ENCODE data around the gene CUL4A. TPM values are rescaled to one million over a fixed set of nuclear protein-coding genes. Genes with fewer than 3 reads are reported as not detected.

Gene CUL4A
- total and polyA plus RNA-seq, 2 experiments from 2014 or later, result 67.3 to 197 TPM

GRCh38 chr13:113192902-113193301 lies 16.5 kb upstream of the CUL4A start:
- peaks cover 29% of the 10 kb centered on the region for H3F3A ChIP-seq (ENCODE audit: insufficient read depth)
- TF ChIP-seq EZH2phosphoT487 (IDR thresholded peaks at IDR 0.05; ENCODE audit: insufficient read depth, low read depth) (no peak), EZH2 (IDR thresholded peaks at IDR 0.05; ENCODE audit: insufficient read depth, poor library complexity, severe bottlenecking) (no peak)
- peaks cover 60% of the 10 kb centered on the region for H3K79me2 ChIP-seq (ENCODE audit: insufficient read depth)
- H3K27ac ChIP-seq, result peak overlapping the region; percentile 61
- no peak overlapping the region for H3K4me2 ChIP-seq (ENCODE audit: unreplicated experiment)
- H3K4me1 ChIP-seq (ENCODE audit: insufficient read depth), result peaks cover 16% of the 10 kb centered on the region
- H3K9me2 ChIP-seq (ENCODE audit: insufficient read depth), result no peaks in the 10 kb centered on the region
- no peaks in the 10 kb centered on the region for H3K9me3 ChIP-seq (ENCODE audit: low read depth)
- peak; percentile 91 for DNase-seq
- peaks cover 55% of the 10 kb centered on the region for H3K36me3 ChIP-seq (ENCODE audit: low read depth)
- 83 to 91% methylated on average over 2 of the region's 2 CpGs for WGBS, 2 experiments (ENCODE audit: low coverage in 1 of 2, low lambda C conversion rate in 2 of 2, missing lambda C conversion rate in 2 of 2)
- in situ Hi-C loops (cut with MboI), result no loop called here
- no peak overlapping the region for H3K9ac ChIP-seq
- H3K4me3 ChIP-seq, result no peak overlapping the region
- H4K20me1 ChIP-seq (ENCODE audit: insufficient read depth), result no peaks in the 10 kb centered on the region
- H3K27me3 ChIP-seq (replicated peaks; ENCODE audit: insufficient read depth), result no peaks in the 10 kb centered on the region
- no peak overlapping the region for H2AFZ ChIP-seq

- peaks cover 62% of the 10 kb centered on the region for H3K79me2 ChIP-seq (ENCODE audit: insufficient read depth)
- in situ Hi-C loops (cut with MboI), result no loop called here
- peaks cover 24% of the 10 kb centered on the region for H3F3A ChIP-seq (ENCODE audit: insufficient read depth)
- H3K27me3 ChIP-seq (replicated peaks; ENCODE audit: insufficient read depth), result no peaks in the 10 kb centered on the region
- no peak overlapping the region for H3K9ac ChIP-seq
- no peak overlapping the region for H3K27ac ChIP-seq
- DNase-seq, result no peak
- no peak overlapping the region for H3K4me2 ChIP-seq (ENCODE audit: unreplicated experiment)
- WGBS, 2 experiments (ENCODE audit: low coverage in 1 of 2, low lambda C conversion rate in 2 of 2, missing lambda C conversion rate in 2 of 2), result 91% methylated on average over 4 to 6 of the region's 6 CpGs
- H3K36me3 ChIP-seq (ENCODE audit: low read depth), result peaks cover 59% of the 10 kb centered on the region
- H3K9me2 ChIP-seq (ENCODE audit: insufficient read depth), result no peaks in the 10 kb centered on the region
- no peak for TF ChIP-seq EZH2phosphoT487 (IDR thresholded peaks at IDR 0.05; ENCODE audit: insufficient read depth, low read depth)
- no peaks in the 10 kb centered on the region for H3K9me3 ChIP-seq (ENCODE audit: low read depth)
- peaks cover 9% of the 10 kb centered on the region for H3K4me1 ChIP-seq (ENCODE audit: insufficient read depth)
- H3K4me3 ChIP-seq, result no peak overlapping the region
- H2AFZ ChIP-seq, result no peak overlapping the region
- no peaks in the 10 kb centered on the region for H4K20me1 ChIP-seq (ENCODE audit: insufficient read depth)
Measured at GRCh38 chr13:113195360-113195759, 14.1 kb upstream of the CUL4A start.

- peaks cover 53% of the 10 kb centered on the region for H3K36me3 ChIP-seq (ENCODE audit: low read depth)
Measured at GRCh38 chr13:113196970-113197737, 12.3 kb upstream of the CUL4A start.

GRCh38 chr13:113201815-113202214 lies 7.6 kb upstream of the CUL4A start:
- no peaks in the 10 kb centered on the region for H3K9me2 ChIP-seq (ENCODE audit: insufficient read depth)
- TF ChIP-seq EZH2phosphoT487 (IDR thresholded peaks at IDR 0.05; ENCODE audit: insufficient read depth, low read depth), result no peak
- no peak for TF ChIP-seq EZH2 (IDR thresholded peaks at IDR 0.05; ENCODE audit: insufficient read depth, poor library complexity, severe bottlenecking)
- no peaks in the 10 kb centered on the region for H4K20me1 ChIP-seq (ENCODE audit: insufficient read depth)
- no peak overlapping the region for H3K4me3 ChIP-seq
- no peak for DNase-seq
- H3F3A ChIP-seq (ENCODE audit: insufficient read depth), result peaks cover 13% of the 10 kb centered on the region; the same call in 1 of the 2 replicates
- WGBS, 2 experiments (ENCODE audit: low coverage in 1 of 2, low lambda C conversion rate in 2 of 2, missing lambda C conversion rate in 2 of 2), result 96 to 100% methylated on average over 2 of the region's 2 CpGs
- no peaks in the 10 kb centered on the region for H3K27me3 ChIP-seq (replicated peaks; ENCODE audit: insufficient read depth)
- H3K27ac ChIP-seq, result no peak overlapping the region
- no peaks in the 10 kb centered on the region for H3K9me3 ChIP-seq (ENCODE audit: low read depth)
- H3K4me1 ChIP-seq (ENCODE audit: insufficient read depth), result peaks cover 21% of the 10 kb centered on the region
- no peak overlapping the region for H3K9ac ChIP-seq
- in situ Hi-C loops (cut with MboI), result no loop called here
- H3K36me3 ChIP-seq (ENCODE audit: low read depth), result peaks cover 27% of the 10 kb centered on the region
- H3K4me2 ChIP-seq (ENCODE audit: unreplicated experiment), result no peak overlapping the region
- peaks cover 100% of the 10 kb centered on the region for H3K79me2 ChIP-seq (ENCODE audit: insufficient read depth)
- no peak overlapping the region for H2AFZ ChIP-seq

More at GRCh38 chr13:113196970-113197737, 12.3 kb upstream of the CUL4A start:
- in situ Hi-C loops (cut with MboI), result no loop called here
- peaks cover 67% of the 10 kb centered on the region for H3K79me2 ChIP-seq (ENCODE audit: insufficient read depth)
- no peak for DNase-seq
- no peaks in the 10 kb centered on the region for H3K9me3 ChIP-seq (ENCODE audit: low read depth)
- peaks cover 23% of the 10 kb centered on the region for H3F3A ChIP-seq (ENCODE audit: insufficient read depth)
- H3K27ac ChIP-seq, result no peak overlapping the region
- H3K4me1 ChIP-seq (ENCODE audit: insufficient read depth), result peaks cover 9% of the 10 kb centered on the region
- no peak for TF ChIP-seq EZH2phosphoT487 (IDR thresholded peaks at IDR 0.05; ENCODE audit: insufficient read depth, low read depth)
- no peak for TF ChIP-seq EZH2 (IDR thresholded peaks at IDR 0.05; ENCODE audit: insufficient read depth, poor library complexity, severe bottlenecking)
- H4K20me1 ChIP-seq (ENCODE audit: insufficient read depth), result no peaks in the 10 kb centered on the region
- no peak overlapping the region for H3K9ac ChIP-seq
- H3K9me2 ChIP-seq (ENCODE audit: insufficient read depth), result no peaks in the 10 kb centered on the region
- no peak overlapping the region for H2AFZ ChIP-seq
- H3K4me2 ChIP-seq (ENCODE audit: unreplicated experiment), result no peak overlapping the region
- no peak overlapping the region for H3K4me3 ChIP-seq
- no peaks in the 10 kb centered on the region for H3K27me3 ChIP-seq (replicated peaks; ENCODE audit: insufficient read depth)
- WGBS, 2 experiments (ENCODE audit: low coverage in 1 of 2, low lambda C conversion rate in 2 of 2, missing lambda C conversion rate in 2 of 2), result 68 to 70% methylated on average over 9 of the region's 9 CpGs
